Stimulated activated CD4-positive, alpha-beta T cell treated with anti-CD3 and anti-CD28 coated beads, Interleukin-4, amount 100 ng/mL, for 1 hour (primary cell): ENCODE data around the gene NPW.

Source experiments
- DNase-seq: peaks from one replicate; pipeline ENCODE4 v3.0.0-alpha.2; 2020

Gene NPW

DNA sequence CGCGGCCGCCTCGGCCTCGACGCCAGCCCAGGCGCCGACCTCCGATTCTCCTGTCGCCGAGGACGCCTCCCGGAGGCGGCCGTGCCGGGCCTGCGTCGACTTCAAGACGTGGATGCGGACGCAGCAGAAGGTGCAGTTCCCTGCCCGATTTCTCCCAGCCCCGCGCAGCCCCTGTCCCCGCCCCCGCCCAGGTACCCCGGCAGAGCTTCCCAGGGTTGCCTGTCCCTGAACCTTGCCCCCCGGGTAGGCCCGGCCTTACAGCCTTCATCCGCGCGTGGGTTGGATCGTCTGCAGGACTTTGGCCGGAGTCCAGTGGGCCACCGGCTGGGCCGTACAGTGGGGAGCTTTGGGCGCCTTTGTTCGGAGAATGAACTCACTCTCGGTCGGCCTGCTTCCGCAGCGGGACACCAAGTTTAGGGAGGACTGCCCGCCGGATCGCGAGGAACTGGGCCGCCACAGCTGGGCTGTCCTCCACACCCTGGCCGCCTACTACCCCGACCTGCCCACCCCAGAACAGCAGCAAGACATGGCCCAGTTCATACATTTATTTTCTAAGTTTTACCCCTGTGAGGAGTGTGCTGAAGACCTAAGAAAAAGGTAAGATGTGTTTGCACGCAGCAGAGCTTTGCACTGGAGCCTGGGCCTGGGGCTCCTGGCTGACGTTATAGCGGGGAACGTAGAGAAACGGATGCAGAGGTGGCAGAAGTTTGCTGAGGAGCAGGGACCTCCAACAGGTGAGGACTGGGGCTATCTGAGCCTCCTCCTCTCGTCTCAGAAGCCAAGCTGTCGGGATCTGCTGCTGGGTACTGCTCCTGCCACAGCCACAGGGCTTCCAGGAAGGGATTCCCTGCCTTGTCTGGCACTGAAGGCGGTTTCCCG lies 35.0 kb upstream of the NPW start:
- no peak for DNase-seq

DNA sequence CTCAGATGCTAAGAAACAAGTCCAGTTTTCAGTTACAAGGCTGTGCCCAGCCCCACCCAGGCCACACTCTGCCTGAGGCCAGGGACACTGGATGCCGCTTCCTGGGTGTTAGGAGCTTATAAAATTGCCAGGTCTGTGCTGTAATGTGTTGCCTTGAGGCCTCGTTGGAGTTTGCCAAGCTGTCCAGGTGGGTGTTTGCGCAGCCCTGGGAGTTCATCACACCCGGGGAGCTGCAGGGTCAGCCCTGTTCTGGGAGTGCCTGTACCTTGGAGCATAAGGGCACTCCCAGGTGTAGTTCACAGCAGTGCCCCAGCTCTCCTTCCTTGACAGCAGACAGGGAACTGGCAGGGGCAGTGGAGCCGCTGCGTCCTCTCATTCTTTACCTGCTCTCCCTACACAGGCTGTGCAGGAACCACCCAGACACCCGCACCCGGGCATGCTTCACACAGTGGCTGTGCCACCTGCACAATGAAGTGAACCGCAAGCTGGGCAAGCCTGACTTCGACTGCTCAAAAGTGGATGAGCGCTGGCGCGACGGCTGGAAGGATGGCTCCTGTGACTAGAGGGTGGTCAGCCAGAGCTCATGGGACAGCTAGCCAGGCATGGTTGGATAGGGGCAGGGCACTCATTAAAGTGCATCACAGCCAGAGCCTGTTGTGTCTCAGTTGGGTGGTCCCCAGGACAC lies 34.0 kb upstream of the NPW start:
- DNase-seq: no peak

DNA sequence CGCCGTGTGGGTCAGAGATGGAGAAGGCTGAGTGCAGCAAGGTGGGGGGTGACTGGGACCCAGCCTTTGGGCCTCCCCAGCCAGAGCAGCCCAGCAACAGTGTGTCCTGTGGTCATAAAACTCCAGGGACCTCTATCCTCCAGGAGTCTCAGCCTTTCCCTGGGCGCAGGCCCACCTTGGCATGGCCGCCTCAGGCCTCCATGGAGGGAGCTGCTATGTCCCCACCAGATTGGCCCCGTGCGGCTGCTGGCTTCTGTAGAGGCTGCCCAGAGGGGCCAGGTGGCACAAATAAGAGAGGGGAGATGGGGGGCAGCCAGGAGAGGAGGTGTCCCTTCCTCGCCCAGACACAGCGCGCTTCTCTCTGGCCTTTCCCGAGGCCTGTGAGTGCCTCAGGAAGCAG lies 32.4 kb upstream of the NPW start:
- no peak for DNase-seq

DNA sequence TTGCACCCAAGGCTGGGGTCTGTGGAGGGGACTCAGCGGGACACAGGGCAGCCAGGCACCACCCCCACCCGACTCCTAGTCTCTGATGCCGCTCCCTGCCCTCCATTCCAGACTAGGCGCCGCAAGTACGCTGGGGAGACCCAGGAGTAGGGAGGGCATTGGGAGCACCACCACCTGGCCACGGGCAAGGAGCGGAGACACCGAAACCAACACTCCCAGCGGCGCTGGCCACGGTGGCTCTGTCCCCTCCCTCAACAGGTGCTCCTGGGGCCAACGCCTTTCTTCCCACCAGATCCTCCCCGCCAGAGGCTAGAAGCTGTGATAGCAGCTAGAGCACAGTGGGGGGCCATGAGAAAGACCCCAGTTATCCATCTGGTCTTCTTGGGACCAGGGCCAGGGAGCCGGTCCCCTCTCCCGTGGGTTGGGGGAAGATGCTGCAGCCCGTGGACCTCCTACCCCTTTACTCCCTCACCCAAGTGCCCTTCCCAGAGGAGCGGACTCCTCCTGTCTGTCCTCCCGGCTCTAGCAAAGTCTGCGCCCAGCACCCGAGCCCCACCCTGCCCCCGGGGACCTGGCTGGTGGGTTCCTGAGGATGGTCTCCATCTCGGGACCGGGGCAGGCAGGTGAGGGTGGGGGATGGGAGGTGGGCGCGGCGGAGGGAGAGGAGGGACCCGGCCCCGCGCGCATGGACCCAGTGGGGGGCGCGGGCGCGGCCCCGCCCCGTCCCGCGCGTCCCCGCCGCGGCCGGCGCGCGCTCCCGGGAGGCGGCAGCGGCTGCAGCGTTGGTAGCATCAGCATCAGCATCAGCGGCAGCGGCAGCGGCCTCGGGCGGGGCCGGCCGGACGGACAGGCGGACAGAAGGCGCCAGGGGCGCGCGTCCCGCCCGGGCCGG lies 30.1 kb upstream of the NPW start, which contains the start of gene SYNGR3:
Gene SYNGR3, plus strand, starts transcription at position 762 of the 892 bp plus-strand sequence. CDS start 133 bp downstream, outside the sequence.
- DNase-seq: no peak

DNA sequence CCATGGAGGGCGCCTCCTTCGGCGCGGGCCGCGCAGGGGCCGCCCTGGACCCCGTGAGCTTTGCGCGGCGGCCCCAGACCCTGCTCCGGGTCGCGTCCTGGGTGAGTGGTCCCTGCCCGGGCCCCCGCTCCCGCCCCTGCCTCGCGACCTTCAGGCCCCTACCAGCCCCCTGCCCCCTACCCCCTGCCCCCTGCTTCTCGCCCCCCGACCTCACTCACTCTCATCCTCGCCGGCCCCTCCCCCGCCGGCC lies 29.6 kb upstream of the NPW start:
- DNase-seq: no peak

GRCh38 chr16:1990351-1991134 lies 29.0 kb upstream of the NPW start:
- DNase-seq: peak; percentile 46

GRCh38 chr16:1991135-1991551 lies 28.4 kb upstream of the NPW start:
- peak; percentile 34 for DNase-seq

GRCh38 chr16:1991588-1991947 lies 28.0 kb upstream of the NPW start:
- DNase-seq: no peak

GRCh38 chr16:1991948-1992703 lies 27.5 kb upstream of the NPW start:
- DNase-seq: peak; percentile 99

- DNase-seq: no peak
These were observed 26.8 kb upstream of the NPW start for GRCh38 chr16:1992704-1993317.

DNA sequence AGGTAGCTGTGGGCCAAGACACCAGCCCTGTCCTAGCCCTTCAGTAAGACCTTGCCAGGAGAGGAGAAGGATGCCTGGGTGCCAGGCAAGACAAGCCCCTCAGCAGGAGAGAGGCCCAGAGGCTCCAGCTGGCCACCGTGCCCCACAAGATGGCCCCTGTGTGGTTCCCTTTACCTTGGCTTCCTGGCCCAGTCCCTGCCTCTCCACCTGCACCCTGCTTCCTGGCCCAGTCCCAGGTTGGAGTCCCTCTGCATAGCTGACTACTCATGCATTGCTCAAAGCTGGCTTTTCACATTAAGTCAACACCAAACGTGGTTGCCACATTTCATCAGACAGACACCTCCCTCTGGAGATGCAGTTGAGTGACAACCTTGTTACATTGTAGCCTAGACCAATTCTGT lies 25.9 kb upstream of the NPW start:
- no peak for DNase-seq

- DNase-seq: no peak
These were observed 21.9 kb upstream of the NPW start for GRCh38 chr16:1997494-1998359.

- DNase-seq: no peak
These were observed 21.2 kb upstream of the NPW start for GRCh38 chr16:1998360-1998835.

- DNase-seq: no peak
These were observed 20.5 kb upstream of the NPW start for GRCh38 chr16:1998852-1999801.

GRCh38 chr16:1999866-2000514 lies 19.6 kb upstream of the NPW start:
- DNase-seq: no peak

- no peak for DNase-seq
These were observed 18.6 kb upstream of the NPW start for GRCh38 chr16:2001035-2001434.

DNA sequence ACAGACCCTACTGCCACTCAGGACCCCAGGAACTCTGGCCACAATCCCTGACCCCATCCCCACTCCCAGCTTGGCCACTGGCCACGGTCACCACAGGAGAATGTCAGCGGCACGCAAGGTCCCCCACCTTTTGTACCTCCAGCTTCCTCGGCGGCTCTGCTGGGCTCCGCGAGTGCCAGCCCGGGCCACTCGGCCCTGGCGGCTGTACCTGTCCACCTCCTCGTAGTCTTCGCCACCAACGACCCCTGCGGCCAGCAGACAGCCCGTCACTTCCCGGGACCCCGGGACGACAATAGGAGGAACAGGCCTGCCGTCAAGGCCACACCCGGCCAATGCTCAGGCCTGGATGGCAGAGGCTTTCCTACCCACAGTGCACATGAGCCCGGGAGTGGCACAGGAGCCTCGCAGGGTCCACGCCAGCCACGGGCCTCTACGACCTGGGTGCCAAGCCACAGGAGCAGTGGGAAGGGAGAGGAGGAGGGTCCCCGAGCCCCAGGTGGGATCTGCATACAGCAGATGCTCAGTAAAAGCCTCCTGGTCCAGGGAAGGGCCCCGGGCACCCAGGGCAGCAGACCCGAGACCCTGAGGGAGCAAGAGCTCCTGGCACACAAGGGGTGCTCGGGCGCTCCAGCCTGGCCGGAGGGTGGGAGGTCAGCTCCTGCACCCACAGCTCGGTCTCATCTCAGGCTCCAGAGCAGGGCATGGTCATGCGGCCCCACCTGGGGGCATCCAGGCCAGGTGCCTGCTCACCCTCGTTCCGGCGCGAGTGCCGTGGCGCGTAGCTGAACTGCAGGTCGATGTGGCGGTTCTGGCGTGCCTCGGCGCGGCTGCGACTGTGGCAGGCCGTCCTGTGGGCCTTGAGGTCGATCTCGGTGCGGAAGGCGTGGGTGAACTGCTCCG lies 17.9 kb upstream of the NPW start:
- no peak for DNase-seq
